NCI-H2227 (cell line): ENCODE results near the gene SMCP.

Experiments used
- DNase-seq: peaks from one replicate; lab custom pipeline; 2025; ENCODE audit not compliant: unreplicated experiment; lab: John Stamatoyannopoulos, UW

The SMCP gene

GRCh38 chr1:152886085-152886484 is 8.0 kb downstream of the SMCP start:
- DNase-seq, result no peak

GRCh38 chr1:152886758-152887409 is 8.8 kb downstream of the SMCP start:
- no peak for DNase-seq

GRCh38 chr1:152888126-152888525 is 10.0 kb downstream of the SMCP start:
- DNase-seq, result no peak

- no peak for DNase-seq
Observed at GRCh38 chr1:152899027-152899426, 20.9 kb downstream of the SMCP start.

GRCh38 chr1:152899883-152900282 is 21.8 kb downstream of the SMCP start:
- DNase-seq, result no peak

- no peak for DNase-seq
Observed at GRCh38 chr1:152901631-152902030, 23.5 kb downstream of the SMCP start.

GRCh38 chr1:152902636-152903035 is 24.5 kb downstream of the SMCP start:
- DNase-seq, result no peak

- DNase-seq, result no peak
Observed at GRCh38 chr1:152904688-152905440, 26.7 kb downstream of the SMCP start.

- no peak for DNase-seq
Observed at GRCh38 chr1:152906023-152906565, 28.0 kb downstream of the SMCP start.

- DNase-seq, result no peak
Observed at GRCh38 chr1:152907686-152908601, 29.8 kb downstream of the SMCP start, which contains the start of gene IVL. Gene IVL (plus strand): TSS chr1:152908546. CDS start chr1:152909798, 1,252 bp downstream.

GRCh38 chr1:152909206-152909605 is 31.1 kb downstream of the SMCP start:
- no peak for DNase-seq

GRCh38 chr1:152912471-152912870 is 34.3 kb downstream of the SMCP start:
- no peak for DNase-seq

- no peak for DNase-seq
Observed at GRCh38 chr1:152912900-152913299, 34.8 kb downstream of the SMCP start.

- DNase-seq, result no peak
Observed at GRCh38 chr1:152917794-152918193, 39.7 kb downstream of the SMCP start.

- no peak for DNase-seq
Observed at GRCh38 chr1:152919071-152919470, 40.9 kb downstream of the SMCP start.

GRCh38 chr1:152924191-152924590 is 46.1 kb downstream of the SMCP start:
- no peak for DNase-seq

GRCh38 chr1:152926091-152926490 is 48.0 kb downstream of the SMCP start:
- no peak for DNase-seq

- DNase-seq, result no peak
Observed at GRCh38 chr1:152928671-152929070, 50.5 kb downstream of the SMCP start.

GRCh38 chr1:152932170-152932811 is 54.2 kb downstream of the SMCP start:
- no peak for DNase-seq

GRCh38 chr1:152933196-152933595 is 55.1 kb downstream of the SMCP start:
- DNase-seq, result no peak
